ENCODE data around the gene TBC1D21. TPM values are rescaled to one million over a fixed set of nuclear protein-coding genes. Genes with fewer than 3 reads are reported as not detected.

Gene TBC1D21
- total and polyA plus RNA-seq, 10 of the 15 experiments (the other 5 are each of a cell fraction or from before 2014, with no cell fraction given): not detected

DNA sequence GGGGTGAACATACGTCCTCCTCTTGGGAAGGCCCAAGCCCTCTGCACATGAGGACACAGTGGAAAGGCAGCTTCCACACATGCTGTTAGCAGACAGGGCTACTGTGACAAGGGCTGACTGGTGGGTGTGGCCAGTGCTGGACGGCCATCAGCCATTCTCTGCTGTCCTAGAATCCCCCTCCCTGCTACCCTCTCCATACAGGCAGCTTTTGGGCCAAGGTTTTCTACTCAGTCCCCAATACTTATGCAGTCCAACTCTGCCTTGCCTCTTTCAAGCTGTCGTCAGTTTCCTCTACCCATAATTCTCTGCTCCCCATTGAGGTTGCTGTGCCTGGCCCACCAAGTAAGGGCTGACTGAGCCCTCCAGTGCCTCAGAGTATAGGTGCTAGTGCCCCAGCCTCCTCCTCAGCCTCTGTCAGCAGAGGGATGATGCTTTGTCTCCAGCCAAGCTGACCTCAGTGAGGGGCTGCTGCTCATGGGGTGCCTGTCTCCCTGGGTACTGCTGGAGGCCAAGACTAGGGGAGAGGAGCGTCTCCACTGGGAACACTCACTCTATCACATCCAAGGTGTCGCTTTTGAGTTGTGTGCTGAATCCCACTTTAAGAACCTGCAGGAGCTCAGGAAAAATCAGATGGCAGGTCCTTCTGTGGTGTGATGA is 55.7 kb downstream of the TBC1D21 start:
- Histone ChIP-seq H3K79me2 (ENCODE audit: control insufficient read depth, insufficient read depth, low read length) (no peaks in the 10 kb centered on the region), H3K27ac (ENCODE audit: control insufficient read depth, insufficient read depth) (no peak overlapping the region), H3K4me1 (ENCODE audit: control insufficient read depth, insufficient read depth, low read length) (no peaks in the 10 kb centered on the region), H4K20me1 (ENCODE audit: control insufficient read depth, insufficient read depth) (no peaks in the 10 kb centered on the region), H3K4me2 (ENCODE audit: control insufficient read depth, insufficient read depth) (no peak overlapping the region), H3K36me3 (ENCODE audit: control insufficient read depth in 2 of 2, insufficient read depth in 2 of 2, low read length in 1 of 2) (no peaks in the 10 kb centered on the region), H3K9me3 (replicated peaks; ENCODE audit: control insufficient read depth, insufficient read depth, low read length) (no peaks in the 10 kb centered on the region), H3K9ac (ENCODE audit: control insufficient read depth, insufficient read depth, low read length) (no peak overlapping the region), H3K4me3 (no peak overlapping the region), H2AFZ (ENCODE audit: control insufficient read depth, low read depth, low read length) (no peak overlapping the region), H3K27me3 (replicated peaks in 1 of 2; ENCODE audit: control insufficient read depth in 2 of 2, insufficient read depth in 2 of 2, low read length in 1 of 2) (peaks cover 11 to 18% of the 10 kb centered on the region in 2 experiments)
- ChIA-PET POLR2A (no interaction called here), SMC1A (ENCODE audit: uncharacterized antibody, unreplicated experiment) (interaction anchor here (0.6 kb wide), 1 partner anchor 412 kb away, joined by 3 read pairs; no protein-coding TSS in a partner anchor), CTCF (interaction anchor here (1.8 kb wide), 1 partner anchor 55 kb away, joined by 4 read pairs; the partner anchor contains the start of gene TBC1D21), RAD21 (ENCODE audit: unreplicated experiment) (no interaction called here)
- intact Hi-C loops (cut with micrococcal nuclease; ENCODE audit: unreplicated experiment) (no loop called here), in situ Hi-C loops (cut with MboI) (no loop called here)
- DNase-seq (ENCODE audit: low read depth, low spot score) (no peak), FAIRE-seq (no peak), ATAC-seq (no peak)
- TF ChIP-seq RBBP5 (conservative IDR thresholded peaks at IDR 0.05) (no peak), CHD1 (IDR thresholded peaks at IDR 0.05; ENCODE audit: low read depth, low read length) (no peak), ZNF207 (IDR thresholded peaks at IDR 0.05; ENCODE audit: borderline replicate concordance) (no peak), KAT2A (conservative IDR thresholded peaks at IDR 0.05; ENCODE audit: control insufficient read depth, low read depth, low read length) (no peak)
- TF ChIP-seq, protein P1, sequence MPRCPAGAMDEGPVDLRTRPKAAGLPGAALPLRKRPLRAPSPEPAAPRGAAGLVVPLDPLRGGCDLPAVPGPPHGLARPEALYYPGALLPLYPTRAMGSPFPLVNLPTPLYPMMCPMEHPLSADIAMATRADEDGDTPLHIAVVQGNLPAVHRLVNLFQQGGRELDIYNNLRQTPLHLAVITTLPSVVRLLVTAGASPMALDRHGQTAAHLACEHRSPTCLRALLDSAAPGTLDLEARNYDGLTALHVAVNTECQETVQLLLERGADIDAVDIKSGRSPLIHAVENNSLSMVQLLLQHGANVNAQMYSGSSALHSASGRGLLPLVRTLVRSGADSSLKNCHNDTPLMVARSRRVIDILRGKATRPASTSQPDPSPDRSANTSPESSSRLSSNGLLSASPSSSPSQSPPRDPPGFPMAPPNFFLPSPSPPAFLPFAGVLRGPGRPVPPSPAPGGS (IDR thresholded peaks at IDR 0.05; ENCODE audit: borderline replicate concordance, insufficient read depth, low read depth, low read length, poor library complexity, severe bottlenecking): no peak
- 42% methylated on average over 5 of the region's 5 CpGs for WGBS (ENCODE audit: insufficient coverage, insufficient replicate concordance, low lambda C conversion rate, missing lambda C conversion rate)
- BruUV-seq (replicated peaks): no TSS peak

DNA sequence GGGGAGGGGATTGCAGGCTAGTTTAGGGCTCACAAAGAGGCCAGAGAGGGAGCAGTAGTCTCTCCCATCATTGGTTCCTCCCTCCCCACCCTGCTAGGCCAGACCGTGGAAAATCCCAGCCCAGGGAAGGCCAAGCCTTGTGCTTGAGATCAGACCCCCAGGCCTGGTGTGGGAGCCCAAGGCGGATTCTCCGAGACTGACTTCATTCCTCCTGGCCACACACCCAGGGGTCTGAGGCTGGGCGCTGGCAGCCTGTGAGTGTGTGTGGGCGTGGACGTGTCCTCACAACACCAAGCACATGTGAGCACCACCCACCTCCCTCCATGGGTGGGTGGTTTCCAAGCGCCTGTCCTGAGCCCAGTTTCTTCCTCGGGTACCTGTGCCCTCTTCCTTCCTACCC is 57.0 kb downstream of the TBC1D21 start:
- no peak overlapping the region for H2AFZ ChIP-seq (ENCODE audit: control insufficient read depth, low read depth, low read length)
- SMC1A ChIA-PET (ENCODE audit: uncharacterized antibody, unreplicated experiment): no interaction called here
- no peak for ATAC-seq
- WGBS (ENCODE audit: insufficient coverage, insufficient replicate concordance, low lambda C conversion rate, missing lambda C conversion rate): 35% methylated on average over 8 of the region's 8 CpGs
- in situ Hi-C loops (cut with MboI): no loop called here
- CTCF ChIA-PET: no interaction called here
- FAIRE-seq: no peak
- intact Hi-C loops (cut with micrococcal nuclease; ENCODE audit: unreplicated experiment): no loop called here
- DNase-seq (ENCODE audit: low read depth, low spot score): no peak
- no peaks in the 10 kb centered on the region for H3K79me2 ChIP-seq (ENCODE audit: control insufficient read depth, insufficient read depth, low read length)
- no peak overlapping the region for H3K4me2 ChIP-seq (ENCODE audit: control insufficient read depth, insufficient read depth)
- H3K27me3 ChIP-seq (replicated peaks in 1 of 2; ENCODE audit: control insufficient read depth in 2 of 2, insufficient read depth in 2 of 2, low read length in 1 of 2): peaks cover 11 to 20% of the 10 kb centered on the region in 2 experiments
- no TSS peak for BruUV-seq (replicated peaks)
- H4K20me1 ChIP-seq (ENCODE audit: control insufficient read depth, insufficient read depth): no peaks in the 10 kb centered on the region
- RAD21 ChIA-PET (ENCODE audit: unreplicated experiment): no interaction called here
- no peak overlapping the region for H3K9ac ChIP-seq (ENCODE audit: control insufficient read depth, insufficient read depth, low read length)
- H3K27ac ChIP-seq (ENCODE audit: control insufficient read depth, insufficient read depth): no peak overlapping the region
- H3K4me3 ChIP-seq: no peak overlapping the region
- POLR2A ChIA-PET: no interaction called here
- H3K4me1 ChIP-seq (ENCODE audit: control insufficient read depth, insufficient read depth, low read length): no peaks in the 10 kb centered on the region
- no peaks in the 10 kb centered on the region for H3K9me3 ChIP-seq (replicated peaks; ENCODE audit: control insufficient read depth, insufficient read depth, low read length)
- H3K36me3 ChIP-seq (ENCODE audit: control insufficient read depth in 2 of 2, insufficient read depth in 2 of 2, low read length in 1 of 2): no peaks in the 10 kb centered on the region
- no peak for TF ChIP-seq MXI1 (IDR thresholded peaks at IDR 0.05; ENCODE audit: low read depth, low read length)
- no peak for TF ChIP-seq NFYA (IDR thresholded peaks at IDR 0.05; ENCODE audit: borderline replicate concordance, low read depth, low read length)
- TF ChIP-seq YBX1 (IDR thresholded peaks at IDR 0.05): no peak
- TF ChIP-seq NFXL1 (IDR thresholded peaks at IDR 0.05; ENCODE audit: borderline replicate concordance): no peak
- no peak for TF ChIP-seq SMARCA5 (IDR thresholded peaks at IDR 0.05)
- TF ChIP-seq, protein P2, sequence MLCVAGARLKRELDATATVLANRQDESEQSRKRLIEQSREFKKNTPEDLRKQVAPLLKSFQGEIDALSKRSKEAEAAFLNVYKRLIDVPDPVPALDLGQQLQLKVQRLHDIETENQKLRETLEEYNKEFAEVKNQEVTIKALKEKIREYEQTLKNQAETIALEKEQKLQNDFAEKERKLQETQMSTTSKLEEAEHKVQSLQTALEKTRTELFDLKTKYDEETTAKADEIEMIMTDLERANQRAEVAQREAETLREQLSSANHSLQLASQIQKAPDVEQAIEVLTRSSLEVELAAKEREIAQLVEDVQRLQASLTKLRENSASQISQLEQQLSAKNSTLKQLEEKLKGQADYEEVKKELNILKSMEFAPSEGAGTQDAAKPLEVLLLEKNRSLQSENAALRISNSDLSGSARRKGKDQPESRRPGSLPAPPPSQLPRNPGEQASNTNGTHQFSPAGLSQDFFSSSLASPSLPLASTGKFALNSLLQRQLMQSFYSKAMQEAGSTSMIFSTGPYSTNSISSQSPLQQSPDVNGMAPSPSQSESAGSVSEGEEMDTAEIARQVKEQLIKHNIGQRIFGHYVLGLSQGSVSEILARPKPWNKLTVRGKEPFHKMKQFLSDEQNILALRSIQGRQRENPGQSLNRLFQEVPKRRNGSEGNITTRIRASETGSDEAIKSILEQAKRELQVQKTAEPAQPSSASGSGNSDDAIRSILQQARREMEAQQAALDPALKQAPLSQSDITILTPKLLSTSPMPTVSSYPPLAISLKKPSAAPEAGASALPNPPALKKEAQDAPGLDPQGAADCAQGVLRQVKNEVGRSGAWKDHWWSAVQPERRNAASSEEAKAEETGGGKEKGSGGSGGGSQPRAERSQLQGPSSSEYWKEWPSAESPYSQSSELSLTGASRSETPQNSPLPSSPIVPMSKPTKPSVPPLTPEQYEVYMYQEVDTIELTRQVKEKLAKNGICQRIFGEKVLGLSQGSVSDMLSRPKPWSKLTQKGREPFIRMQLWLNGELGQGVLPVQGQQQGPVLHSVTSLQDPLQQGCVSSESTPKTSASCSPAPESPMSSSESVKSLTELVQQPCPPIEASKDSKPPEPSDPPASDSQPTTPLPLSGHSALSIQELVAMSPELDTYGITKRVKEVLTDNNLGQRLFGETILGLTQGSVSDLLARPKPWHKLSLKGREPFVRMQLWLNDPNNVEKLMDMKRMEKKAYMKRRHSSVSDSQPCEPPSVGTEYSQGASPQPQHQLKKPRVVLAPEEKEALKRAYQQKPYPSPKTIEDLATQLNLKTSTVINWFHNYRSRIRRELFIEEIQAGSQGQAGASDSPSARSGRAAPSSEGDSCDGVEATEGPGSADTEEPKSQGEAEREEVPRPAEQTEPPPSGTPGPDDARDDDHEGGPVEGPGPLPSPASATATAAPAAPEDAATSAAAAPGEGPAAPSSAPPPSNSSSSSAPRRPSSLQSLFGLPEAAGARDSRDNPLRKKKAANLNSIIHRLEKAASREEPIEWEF (IDR thresholded peaks at IDR 0.05; ENCODE audit: insufficient replicate concordance, low read depth, low read length): no peak
